Head of caudate nucleus (tissue), 42 donors: Measurements from ENCODE around the gene RNF224.
A peak's percentile ranks its signal among the peaks of the same experiment; 100 is the strongest.

ENCODE experiments used
- DNase-seq, 42 donors: peaks; one replicate each; pipeline versions ENCODE4 v3.0.0 to v3.0.0-alpha.2; 2020 to 2021; ENCODE audit warnings: mixed read lengths in 7 of 42
- intact Hi-C: fragments of 100-400 bp; cut with DNase I; formaldehyde crosslinking; loops from one replicate; pipeline ENCODE4 v1.15.0; 2022

RNF224 gene

GRCh38 chr9:137243626-137244485 lies 16.6 kb downstream of the RNF224 start:
- intact Hi-C loops: no loop called here
- DNase-seq: no peak

GRCh38 chr9:137244486-137245449 lies 17.5 kb downstream of the RNF224 start:
- intact Hi-C loops: no loop called here
- DNase-seq: no peak

- intact Hi-C loops: no loop called here
- DNase-seq: no peak
Observed at GRCh38 chr9:137245450-137246421, 18.4 kb downstream of the RNF224 start.

GRCh38 chr9:137247135-137247915 lies 20.0 kb downstream of the RNF224 start:
- no peak for DNase-seq
- intact Hi-C loops: no loop called here

- intact Hi-C loops: no loop called here
- no peak for DNase-seq
Observed at GRCh38 chr9:137247916-137248175, 20.5 kb downstream of the RNF224 start.

GRCh38 chr9:137250329-137251193 lies 23.3 kb downstream of the RNF224 start:
- DNase-seq: no peak
- intact Hi-C loops: no loop called here

DNA sequence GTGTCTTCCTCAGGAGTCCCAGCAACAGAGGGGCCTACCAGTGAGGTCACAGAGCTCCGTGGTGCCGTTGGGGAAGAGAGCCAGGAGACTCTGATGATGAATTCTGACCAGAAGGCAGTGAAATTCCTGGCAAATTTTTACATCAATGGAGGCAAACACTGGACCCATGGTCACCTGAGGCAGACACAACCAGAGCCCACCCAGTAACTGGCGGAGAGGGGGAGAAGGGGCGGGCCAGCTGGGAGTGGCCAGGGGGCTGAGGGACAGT lies 23.8 kb downstream of the RNF224 start, which contains the start of gene STPG3:
STPG3 (plus strand) TSS at position 93 of the 268 bp plus-strand sequence; CDS start at position 94, 1 bp downstream.
- no peak for DNase-seq
- intact Hi-C loops: no loop called here

- intact Hi-C loops: no loop called here
- no peak for DNase-seq
Observed at GRCh38 chr9:137251490-137252268, 24.4 kb downstream of the RNF224 start.

DNA sequence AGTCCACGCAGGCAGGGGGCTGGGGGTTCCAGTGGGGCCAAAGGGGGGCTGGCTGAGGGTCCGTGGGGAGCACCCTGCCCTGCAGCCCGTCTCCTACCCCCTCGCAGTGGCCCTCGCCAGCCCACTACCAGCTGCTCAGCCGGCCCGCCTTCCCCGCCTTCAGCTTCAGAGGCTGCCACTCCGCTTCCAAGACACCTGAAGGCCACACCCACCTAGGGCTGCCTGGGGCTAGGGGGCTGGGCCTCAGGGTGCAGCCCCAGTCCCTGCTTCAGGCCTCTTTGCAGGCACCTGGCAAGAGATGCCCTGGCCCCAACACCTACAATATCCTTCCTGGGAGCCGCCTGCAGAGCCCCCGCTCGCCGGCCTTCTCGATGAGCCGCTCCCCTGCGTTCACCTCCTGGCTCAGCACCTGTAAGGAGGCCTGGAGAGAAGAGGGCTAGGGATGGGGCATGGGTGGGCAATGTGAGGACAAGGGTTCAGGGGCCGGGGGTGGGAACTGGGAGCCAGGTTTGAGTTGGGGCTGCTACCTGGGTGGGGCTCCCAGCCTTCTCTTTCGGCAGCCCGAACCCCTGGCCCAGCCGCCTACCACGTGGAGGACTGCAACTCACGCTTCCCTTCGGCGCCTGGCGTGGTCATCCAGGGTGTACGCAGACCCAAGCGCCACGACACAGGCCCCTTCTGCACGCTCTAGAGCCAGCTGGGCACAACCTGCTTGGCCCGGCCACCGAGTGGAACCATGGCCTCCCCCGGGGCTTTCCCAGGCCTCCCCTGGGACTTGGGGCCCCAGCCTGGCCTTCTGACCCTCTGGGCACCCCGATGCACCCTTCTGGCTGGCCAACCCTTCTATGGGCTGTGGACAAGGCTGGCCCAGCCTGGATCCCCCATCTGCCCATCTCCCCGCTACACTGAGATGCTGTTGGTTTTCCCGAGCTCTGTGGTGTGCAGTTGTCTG lies 25.5 kb downstream of the RNF224 start:
- intact Hi-C loops: no loop called here
- no peak for DNase-seq

DNA sequence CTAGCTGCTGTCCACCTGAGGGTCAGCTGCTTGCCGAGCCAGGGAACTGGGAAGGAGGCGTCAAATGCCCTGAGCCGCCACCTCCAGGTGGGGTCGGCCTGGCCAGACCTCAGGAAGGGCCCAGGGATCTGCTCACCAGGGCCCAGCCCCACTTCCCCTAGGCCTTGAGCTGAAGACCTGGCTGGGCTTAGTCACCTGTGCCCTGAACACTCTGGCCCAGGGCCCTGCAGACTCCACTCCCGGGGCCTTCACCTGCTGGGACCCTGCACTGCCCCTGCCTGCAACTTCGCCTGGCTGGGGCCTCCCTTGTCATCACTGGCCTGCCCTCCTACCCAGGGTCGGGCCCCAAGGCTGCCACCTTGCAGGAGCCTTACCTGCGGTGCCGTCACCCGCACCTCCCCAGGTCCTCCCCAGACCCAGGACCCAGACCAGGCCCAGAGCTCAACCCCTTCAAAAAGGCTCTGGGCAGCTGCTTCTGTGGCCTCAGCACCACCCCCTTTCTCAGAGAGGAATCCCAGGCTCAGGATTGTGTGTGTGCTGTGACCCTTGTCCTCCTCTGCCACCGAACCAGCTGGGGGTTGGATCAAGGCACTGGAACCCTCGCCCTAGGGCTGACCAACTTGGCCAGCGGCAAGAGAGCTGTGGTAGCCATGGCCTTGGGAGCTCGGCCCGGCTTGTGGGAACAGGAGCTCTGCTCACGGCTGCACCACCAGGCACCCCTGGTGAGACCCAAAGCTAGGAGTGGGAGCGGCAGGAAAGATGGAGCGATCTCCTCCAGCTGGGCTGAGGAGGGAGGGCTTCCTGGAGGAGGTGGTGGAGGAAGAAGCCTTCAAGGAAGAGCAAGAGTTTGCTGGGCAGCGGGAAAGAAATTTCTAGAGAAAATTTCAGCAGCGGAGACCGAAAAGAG lies 26.7 kb downstream of the RNF224 start:
- DNase-seq: peak in 2 of 42 donors; percentile 5 to 17
- intact Hi-C loops: loop anchor here (2.0 kb wide), 1 partner anchor 13 kb away; the partner anchor contains the start of gene TUBB4B

DNA sequence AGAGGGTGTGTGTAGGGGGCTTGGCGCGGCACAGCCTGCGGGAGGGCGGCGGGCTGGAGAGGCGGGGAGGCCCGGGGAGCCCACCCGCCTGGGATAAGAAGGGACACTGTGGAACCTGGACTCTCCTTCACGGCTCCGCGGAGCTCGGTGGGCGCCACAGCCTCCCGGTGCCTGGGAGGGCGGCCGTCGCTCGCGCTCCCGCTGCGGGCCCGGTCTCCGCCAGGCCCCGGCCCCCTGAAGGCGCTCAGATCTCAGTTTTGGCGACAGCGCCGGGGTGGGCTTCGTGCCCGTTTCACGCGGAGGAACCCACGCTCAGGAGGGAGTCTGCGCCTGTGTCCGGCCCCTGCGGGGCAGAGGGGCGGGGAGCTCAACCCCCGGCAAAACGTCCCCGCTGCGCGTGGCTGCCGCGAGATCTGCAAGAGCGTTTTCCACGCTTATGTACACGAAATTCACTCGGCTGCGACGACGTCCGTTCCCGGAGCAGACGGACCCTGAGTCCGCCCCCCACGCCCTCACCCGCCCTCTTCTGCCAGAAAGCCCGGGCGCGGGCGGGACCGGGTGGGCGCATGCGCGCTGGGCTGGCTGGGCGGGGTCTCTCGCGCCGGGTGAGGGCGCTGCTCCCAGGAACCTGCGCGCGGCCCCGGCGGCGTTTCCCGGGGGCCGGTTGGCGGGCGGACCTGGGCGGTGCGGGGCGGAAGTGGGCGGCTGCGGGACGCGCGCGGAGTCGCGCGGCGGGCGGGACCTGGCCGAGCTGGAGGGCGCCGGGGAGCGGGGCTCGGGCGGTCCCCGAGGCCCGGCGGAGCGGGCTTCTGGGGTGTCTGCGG lies 27.5 kb downstream of the RNF224 start, which contains the start of gene NELFB:
NELFB (plus strand) TSS at position 704 of the 824 bp plus-strand sequence.
- DNase-seq: peak; percentile 74 to 99 (median 96)
- intact Hi-C loops: loop anchor here (2.0 kb wide), 1 partner anchor 14 kb away; the partner anchor contains the start of gene TUBB4B

DNA sequence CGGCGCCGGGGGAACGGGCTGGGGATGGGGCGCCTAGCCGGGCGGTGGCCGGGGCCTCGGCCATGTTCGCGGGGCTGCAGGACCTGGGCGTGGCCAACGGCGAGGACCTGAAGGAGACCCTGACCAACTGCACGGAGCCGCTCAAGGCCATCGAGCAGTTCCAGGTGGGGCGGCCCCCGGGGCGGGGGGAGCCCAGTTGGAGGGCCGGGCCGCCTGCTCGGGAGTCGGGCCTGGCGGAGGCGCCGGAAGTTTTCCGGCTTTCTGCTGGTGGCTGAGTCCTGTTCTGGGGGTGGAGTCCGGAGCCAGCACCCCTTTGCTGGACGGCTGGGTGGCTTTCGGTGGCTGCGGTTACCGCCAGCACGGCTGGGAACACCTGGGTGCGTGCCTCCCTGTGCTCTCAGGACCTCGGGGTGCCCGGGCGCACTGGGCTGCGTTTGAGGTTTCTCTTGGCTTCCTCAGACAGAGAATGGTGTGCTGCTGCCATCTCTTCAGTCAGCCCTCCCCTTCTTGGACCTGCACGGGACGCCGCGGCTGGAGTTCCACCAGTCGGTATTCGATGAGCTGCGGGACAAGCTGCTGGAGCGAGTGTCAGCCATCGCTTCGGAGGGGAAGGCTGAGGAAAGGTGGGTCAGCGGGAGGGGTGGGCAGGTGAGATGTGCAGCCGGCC lies 28.3 kb downstream of the RNF224 start:
- peak in 2 of 42 donors; percentile 20 to 37 for DNase-seq

DNA sequence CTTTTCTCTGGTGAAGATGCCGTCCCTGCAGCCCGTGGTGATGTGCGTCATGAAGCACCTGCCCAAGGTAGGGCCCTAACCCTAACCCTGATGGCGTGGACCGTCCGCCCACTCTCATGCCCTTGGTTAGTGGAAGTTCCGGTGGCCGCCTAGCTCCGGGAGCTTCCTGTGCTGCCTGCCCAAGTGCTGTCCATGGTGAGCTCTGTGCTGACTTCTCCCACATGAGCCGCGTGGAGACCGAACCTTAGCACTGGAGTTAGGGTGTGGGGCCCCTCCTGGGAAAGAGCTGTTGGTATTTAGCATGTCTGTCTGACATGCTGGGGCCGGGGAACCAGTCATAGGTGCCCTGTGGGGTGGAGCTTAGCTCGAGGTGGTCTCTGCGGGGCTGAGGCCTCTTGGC lies 29.1 kb downstream of the RNF224 start:
- no peak for DNase-seq
- intact Hi-C loops: no loop called here

More for the DNA sequence above, 28.3 kb downstream of the RNF224 start:
- intact Hi-C loops: loop anchor here (2.0 kb wide), 1 partner anchor 15 kb away; the partner anchor contains the start of gene TUBB4B
